GM19324 (cell line): ENCODE measurements around the gene NRXN2.
"Not testable (repeated sequence)": the region's sequence is repeated elsewhere in the genome, so short reads cannot be mapped to it uniquely, and the experiment has no call there.

Experiments
- ATAC-seq: cut with Tn5 transposase; IDR thresholded peaks from one replicate; pipeline ENCODE4 v1.9.1; 2021; ENCODE audit warnings: mild to moderate bottlenecking, moderate library complexity; ENCODE audit not compliant: unreplicated experiment, low FRiP score

Gene NRXN2

DNA sequence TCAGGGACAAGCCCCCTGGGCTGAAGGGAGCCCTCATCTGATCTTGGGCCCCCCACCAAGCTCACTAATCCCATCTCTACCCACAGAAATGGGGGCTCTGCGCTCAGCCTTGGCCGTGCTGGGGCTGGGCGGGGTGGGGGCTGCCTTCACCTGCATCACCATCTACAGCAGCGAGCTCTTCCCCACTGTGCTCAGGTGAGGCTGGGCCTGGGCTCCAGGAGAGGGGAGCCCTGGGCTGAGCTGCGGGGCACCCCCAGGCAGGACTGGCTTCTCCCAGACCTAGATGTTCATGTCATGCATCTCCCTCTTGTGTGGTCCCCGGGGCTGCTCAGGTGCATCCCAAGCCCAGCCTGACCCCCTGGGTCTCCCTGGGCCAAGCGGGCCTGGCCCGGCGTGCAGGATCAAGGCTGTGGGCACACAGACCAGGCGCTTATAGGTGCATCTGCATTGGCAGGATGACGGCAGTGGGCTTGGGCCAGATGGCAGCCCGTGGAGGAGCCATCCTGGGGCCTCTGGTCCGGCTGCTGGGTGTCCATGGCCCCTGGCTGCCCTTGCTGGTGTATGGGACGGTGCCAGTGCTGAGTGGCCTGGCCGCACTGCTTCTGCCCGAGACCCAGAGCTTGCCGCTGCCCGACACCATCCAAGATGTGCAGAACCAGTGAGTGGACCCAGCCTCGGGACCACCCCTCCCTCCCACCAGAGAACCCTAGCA is 122.6 kb downstream of the NRXN2 start:
- ATAC-seq: no peak

DNA sequence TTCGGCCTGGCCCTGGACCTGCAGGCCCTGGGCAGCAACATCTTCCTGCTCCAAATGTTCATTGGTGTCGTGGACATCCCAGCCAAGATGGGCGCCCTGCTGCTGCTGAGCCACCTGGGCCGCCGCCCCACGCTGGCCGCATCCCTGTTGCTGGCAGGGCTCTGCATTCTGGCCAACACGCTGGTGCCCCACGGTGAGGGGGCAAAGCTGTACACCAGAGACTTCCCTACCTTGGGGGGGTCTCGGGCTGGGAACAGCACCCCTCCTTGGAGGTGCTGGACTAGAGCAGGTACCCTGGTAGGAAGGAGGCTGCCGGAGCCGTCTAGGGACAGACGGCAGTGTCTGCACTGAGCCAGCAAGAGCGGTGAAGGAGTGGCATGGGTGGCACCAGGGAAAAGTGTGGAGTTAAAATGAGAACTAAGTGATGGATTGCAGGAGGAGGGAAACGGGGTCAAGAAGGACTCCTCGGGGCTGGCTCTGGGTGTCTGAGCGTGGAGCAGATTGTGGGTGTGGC is 123.2 kb downstream of the NRXN2 start:
- no peak for ATAC-seq

- no peak for ATAC-seq
These were observed 124.0 kb downstream of the NRXN2 start for GRCh38 chr11:64598797-64599697.

GRCh38 chr11:64598106-64598796 is 124.7 kb downstream of the NRXN2 start:
- no peak for ATAC-seq

- no peak for ATAC-seq
These were observed 125.3 kb downstream of the NRXN2 start for GRCh38 chr11:64597671-64598101.

DNA sequence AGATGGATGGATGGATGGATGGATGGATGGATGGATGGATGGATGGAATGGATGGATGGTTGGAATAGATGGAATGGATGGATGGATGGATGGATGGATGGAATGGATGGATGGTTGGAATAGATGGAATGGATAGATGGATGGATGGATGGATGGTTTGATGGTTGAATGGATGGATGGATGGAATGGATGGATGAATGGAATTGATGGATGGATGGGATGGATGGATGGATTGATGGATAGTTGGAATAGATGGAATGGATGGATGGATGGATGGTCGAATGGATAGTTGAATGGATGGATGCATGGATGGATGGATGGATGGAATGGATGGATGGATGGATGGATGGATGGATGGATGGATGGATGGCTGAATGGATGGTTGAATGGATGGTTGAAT is 127.1 kb downstream of the NRXN2 start:
- ATAC-seq: not testable (repeated sequence)

- no peak for ATAC-seq
These were observed 128.6 kb downstream of the NRXN2 start for GRCh38 chr11:64594159-64594939.

GRCh38 chr11:64593156-64594105 is 129.6 kb downstream of the NRXN2 start:
- no peak for ATAC-seq

DNA sequence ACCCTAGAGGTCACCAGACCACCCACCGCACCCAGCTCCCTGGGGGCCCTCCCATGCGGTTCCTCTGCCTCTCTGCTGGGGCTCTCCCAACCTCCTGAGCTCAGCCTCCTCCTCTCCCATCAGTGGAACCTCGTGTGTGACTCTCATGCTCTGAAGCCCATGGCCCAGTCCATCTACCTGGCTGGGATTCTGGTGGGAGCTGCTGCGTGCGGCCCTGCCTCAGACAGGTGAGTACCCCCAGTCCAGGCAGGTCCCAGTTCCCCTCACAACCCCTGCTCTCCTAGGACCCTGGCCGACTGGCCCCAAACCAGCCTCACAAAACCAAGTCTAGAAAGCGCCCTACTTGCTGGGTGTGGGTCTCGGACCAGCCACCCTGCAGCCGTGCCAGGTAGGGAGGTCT is 130.3 kb downstream of the NRXN2 start:
- ATAC-seq: no peak

DNA sequence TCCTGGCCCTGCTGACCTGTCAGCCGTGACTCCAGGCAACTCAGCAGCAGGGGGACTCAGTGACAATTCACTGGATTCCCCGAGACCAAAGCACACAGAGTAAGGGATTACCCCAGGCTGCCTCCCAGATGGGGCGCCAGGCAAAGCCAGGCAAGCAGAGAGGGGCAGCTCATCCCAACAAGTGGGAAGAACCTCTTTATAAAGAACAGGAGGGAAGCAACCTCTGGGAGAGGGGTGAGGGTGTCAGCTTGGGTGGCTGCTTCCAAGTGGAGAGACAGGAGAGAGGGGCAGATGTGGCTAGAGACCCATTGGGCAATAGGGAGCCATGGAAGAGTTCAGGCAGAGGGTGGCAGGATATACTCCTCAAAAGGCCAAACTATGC is 130.8 kb downstream of the NRXN2 start:
- ATAC-seq: no peak

- no peak for ATAC-seq
These were observed 131.5 kb downstream of the NRXN2 start for GRCh38 chr11:64591257-64592233.

GRCh38 chr11:64590763-64591221 is 132.2 kb downstream of the NRXN2 start, which contains the start of gene SLC22A12:
TSS of gene SLC22A12 (plus strand) at chr11:64591220. CDS start at chr11:64591557, 337 bp downstream.
- no peak for ATAC-seq

- no peak for ATAC-seq
These were observed 134.3 kb downstream of the NRXN2 start for GRCh38 chr11:64588701-64589100.

DNA sequence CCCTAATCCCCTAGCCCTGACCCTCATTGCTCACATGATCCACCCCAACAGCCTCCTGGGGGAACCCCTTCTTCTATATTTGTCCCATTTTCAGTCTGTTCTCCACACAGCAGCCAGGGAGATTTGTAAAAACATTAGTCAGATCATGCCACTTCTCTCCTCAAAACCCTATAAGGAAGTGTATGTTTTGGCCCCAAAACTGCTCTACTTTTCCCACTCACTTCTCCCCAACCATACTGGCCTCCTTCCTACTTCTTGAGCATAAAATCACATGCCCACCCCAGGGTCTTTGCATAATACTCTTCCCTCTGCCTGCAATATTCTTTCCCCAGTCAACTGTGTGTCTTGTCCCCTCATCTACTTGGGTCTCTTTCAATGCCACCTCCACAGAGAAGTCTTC is 136.6 kb downstream of the NRXN2 start:
- no peak for ATAC-seq

DNA sequence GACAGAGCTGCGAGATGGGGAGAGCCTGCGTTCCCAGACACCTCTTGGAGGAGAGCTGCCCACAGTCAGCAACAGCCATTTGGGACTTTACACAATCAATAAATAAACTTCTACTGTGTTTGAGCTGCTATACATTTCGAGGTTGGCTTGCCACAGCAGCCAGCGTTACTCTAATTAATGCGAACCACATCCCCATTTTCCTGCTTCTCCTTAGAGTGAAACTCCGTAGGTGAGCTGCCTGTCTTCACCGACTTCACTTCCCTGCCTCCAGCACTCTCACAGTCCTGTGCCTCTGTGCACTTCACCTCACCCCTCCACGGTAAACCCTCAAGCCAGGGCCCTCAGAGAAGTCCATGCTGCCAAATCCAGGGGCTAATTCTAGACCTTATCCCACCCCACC is 137.8 kb downstream of the NRXN2 start:
- no peak for ATAC-seq

- ATAC-seq: no peak
These were observed 139.4 kb downstream of the NRXN2 start for GRCh38 chr11:64583296-64584262.

GRCh38 chr11:64582885-64583284 is 140.1 kb downstream of the NRXN2 start:
- ATAC-seq: no peak
